Prostate gland (tissue), 2 donors: ENCODE data around the gene CTDNEP1.

Source experiments
- CTCF ChIP-seq, 4 experiments: fragments of 200-600 bp in 2 of 4; fragments of 450-650 bp in 2 of 4; sonication (generic) in 2 of 4; IDR thresholded peaks; 1 replicate in 3 of 4; 2 replicates in 1 of 4; pipeline ENCODE4 v1.5.1; 2016 to 2019; ENCODE audit warnings: antibody characterized with exemption in 4 of 4, mild to moderate bottlenecking in 2 of 4, moderate library complexity in 2 of 4
- POLR2A ChIP-seq: fragments of 450-650 bp; IDR thresholded peaks from one replicate; pipeline ENCODE4 v1.6.1; 2016; ENCODE audit warnings: antibody characterized with exemption, mild to moderate bottlenecking
- POLR2AphosphoS5 ChIP-seq: sonication (generic); formaldehyde crosslinking; IDR thresholded peaks from one replicate; pipeline ENCODE4 v1.6.1; 2017; ENCODE audit warnings: antibody characterized with exemption

GRCh38 chr17:7262935-7263800 lies 11.6 kb upstream of the CTDNEP1 start:
- TF ChIP-seq CTCF (IDR thresholded peaks at IDR 0.05) (no peak), POLR2A (no peak), POLR2AphosphoS5 (no peak)
